NCI-H2107 treated with DMSO at 0.1 percent for 48 hours (cell line): ENCODE data around the gene EP400.
A peak's percentile ranks its signal among the peaks of the same experiment; 100 is the strongest.

Experiments used
- DNase-seq: peaks from one replicate; lab custom pipeline; 2025; ENCODE audit not compliant: unreplicated experiment; lab: John Stamatoyannopoulos, UW

Gene EP400

GRCh38 chr12:131923260-131923659 is 26.5 kb upstream of the EP400 start:
- DNase-seq = peak; percentile 8

GRCh38 chr12:131927110-131928079 is 22.3 kb upstream of the EP400 start:
- DNase-seq = no peak

GRCh38 chr12:131928080-131928710 is 21.5 kb upstream of the EP400 start:
- no peak for DNase-seq

- DNase-seq = peak; percentile 60
Measured at GRCh38 chr12:131928711-131929580, 20.8 kb upstream of the EP400 start, which contains the start of gene PUS1. PUS1 (plus strand) TSS chr12:131929276; CDS start chr12:131929723, 447 bp downstream.

GRCh38 chr12:131929581-131930456 is 19.9 kb upstream of the EP400 start:
- DNase-seq = no peak

GRCh38 chr12:131930510-131930909 is 19.2 kb upstream of the EP400 start:
- DNase-seq = no peak

GRCh38 chr12:131933387-131933786 is 16.4 kb upstream of the EP400 start:
- DNase-seq = no peak

- DNase-seq = no peak
Measured at GRCh38 chr12:131934535-131934934, 15.2 kb upstream of the EP400 start.

- DNase-seq = no peak
Measured at GRCh38 chr12:131938082-131938481, 11.7 kb upstream of the EP400 start.

GRCh38 chr12:131939007-131939406 is 10.7 kb upstream of the EP400 start:
- no peak for DNase-seq

GRCh38 chr12:131940141-131940547 is 9.6 kb upstream of the EP400 start:
- DNase-seq = no peak

GRCh38 chr12:131941116-131941986 is 8.4 kb upstream of the EP400 start:
- DNase-seq = no peak

GRCh38 chr12:131941987-131942341 is 7.8 kb upstream of the EP400 start:
- DNase-seq = no peak

GRCh38 chr12:131942671-131943070 is 7.1 kb upstream of the EP400 start:
- no peak for DNase-seq

- no peak for DNase-seq
Measured at GRCh38 chr12:131943389-131943788, 6.4 kb upstream of the EP400 start.

- no peak for DNase-seq
Measured at GRCh38 chr12:131943876-131944275, 5.9 kb upstream of the EP400 start.

- no peak for DNase-seq
Measured at GRCh38 chr12:131944601-131945251, 5.0 kb upstream of the EP400 start.

GRCh38 chr12:131946757-131947156 is 3.0 kb upstream of the EP400 start:
- no peak for DNase-seq
